Omental fat pad (tissue), 4 donors: ENCODE measurements around the gene PCDHGC3. TPM values are rescaled to one million over a fixed set of nuclear protein-coding genes. Genes with fewer than 3 reads are reported as not detected.

Experiments
- ATAC-seq: fragments of 150-250 bp; one replicate; pipeline ENCODE4 v1.9.1; 2016; ENCODE audit warnings: mild to moderate bottlenecking, moderate library complexity; ENCODE audit not compliant: low FRiP score
- DNase-seq: peaks from one replicate; pipeline ENCODE4 v3.0.0-alpha.2; 2019; ENCODE audit warnings: low spot score
- total RNA-seq, 4 donors: library from RNA; depleted of rRNA; stranded (reverse); fragments of >200 nt; gene quantifications; one replicate each; pipeline ENCODE4 v1.1.0, GENCODE V29; 2016
- TF ChIP-seq, protein P1 (sequence below), 3 donors: fragments of 450-650 bp; IDR thresholded peaks; one replicate each; pipeline ENCODE4 v1.5.1; 2016 to 2017; ENCODE audit warnings: antibody characterized with exemption in 3 of 3, mild to moderate bottlenecking in 3 of 3, moderate library complexity in 2 of 3

The PCDHGC3 gene
- total RNA-seq, 4 donors from 2014 or later = 34.8 to 83.1 (median 41.9) TPM

DNA sequence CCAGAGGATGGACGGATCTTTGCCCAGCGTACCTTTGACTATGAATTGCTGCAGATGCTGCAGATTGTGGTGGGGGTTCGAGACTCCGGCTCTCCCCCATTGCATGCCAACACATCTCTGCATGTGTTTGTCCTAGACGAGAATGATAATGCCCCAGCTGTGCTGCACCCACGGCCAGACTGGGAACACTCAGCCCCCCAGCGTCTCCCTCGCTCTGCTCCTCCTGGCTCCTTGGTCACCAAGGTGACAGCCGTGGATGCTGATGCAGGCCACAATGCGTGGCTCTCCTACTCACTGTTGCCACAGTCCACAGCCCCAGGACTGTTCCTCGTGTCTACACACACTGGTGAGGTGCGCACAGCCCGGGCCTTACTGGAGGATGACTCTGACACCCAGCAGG, 15.0 kb downstream of the PCDHGC3 start:
- TF ChIP-seq, protein P1, sequence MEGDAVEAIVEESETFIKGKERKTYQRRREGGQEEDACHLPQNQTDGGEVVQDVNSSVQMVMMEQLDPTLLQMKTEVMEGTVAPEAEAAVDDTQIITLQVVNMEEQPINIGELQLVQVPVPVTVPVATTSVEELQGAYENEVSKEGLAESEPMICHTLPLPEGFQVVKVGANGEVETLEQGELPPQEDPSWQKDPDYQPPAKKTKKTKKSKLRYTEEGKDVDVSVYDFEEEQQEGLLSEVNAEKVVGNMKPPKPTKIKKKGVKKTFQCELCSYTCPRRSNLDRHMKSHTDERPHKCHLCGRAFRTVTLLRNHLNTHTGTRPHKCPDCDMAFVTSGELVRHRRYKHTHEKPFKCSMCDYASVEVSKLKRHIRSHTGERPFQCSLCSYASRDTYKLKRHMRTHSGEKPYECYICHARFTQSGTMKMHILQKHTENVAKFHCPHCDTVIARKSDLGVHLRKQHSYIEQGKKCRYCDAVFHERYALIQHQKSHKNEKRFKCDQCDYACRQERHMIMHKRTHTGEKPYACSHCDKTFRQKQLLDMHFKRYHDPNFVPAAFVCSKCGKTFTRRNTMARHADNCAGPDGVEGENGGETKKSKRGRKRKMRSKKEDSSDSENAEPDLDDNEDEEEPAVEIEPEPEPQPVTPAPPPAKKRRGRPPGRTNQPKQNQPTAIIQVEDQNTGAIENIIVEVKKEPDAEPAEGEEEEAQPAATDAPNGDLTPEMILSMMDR (IDR thresholded peaks at IDR 0.05) = no peak
- no peak for ATAC-seq

DNA sequence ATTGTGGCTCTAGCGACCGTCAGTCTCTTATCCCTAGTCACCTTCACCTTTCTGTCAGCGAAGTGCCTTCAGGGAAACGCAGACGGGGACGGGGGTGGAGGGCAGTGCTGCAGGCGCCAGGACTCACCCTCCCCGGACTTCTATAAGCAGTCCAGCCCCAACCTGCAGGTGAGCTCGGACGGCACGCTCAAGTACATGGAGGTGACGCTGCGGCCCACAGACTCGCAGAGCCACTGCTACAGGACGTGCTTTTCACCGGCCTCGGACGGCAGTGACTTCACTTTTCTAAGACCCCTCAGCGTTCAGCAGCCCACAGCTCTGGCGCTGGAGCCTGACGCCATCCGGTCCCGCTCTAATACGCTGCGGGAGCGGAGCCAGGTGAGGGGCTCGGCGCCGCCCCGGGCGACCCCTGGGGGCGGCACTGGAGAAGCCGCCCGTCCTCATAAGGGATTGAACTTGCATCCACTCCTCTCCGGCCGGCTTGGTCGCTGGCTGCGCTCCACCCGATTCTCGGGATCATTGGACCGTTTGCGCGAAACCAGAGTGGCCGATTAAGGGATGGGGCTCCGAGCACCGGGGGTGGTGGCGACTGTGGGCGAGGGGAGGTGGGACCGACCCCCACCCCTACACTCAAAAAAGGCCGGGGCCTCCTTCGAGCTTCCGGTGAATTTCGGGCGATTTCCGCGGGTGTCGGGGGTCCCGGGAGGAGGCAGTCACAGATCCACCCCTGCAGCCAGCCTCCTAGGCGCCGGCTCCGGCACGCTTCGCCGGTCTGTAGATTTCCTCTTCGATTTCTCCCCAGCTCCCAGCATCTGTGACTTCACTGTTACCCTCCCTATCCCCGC, 15.8 kb downstream of the PCDHGC3 start:
- TF ChIP-seq, protein P1 (IDR thresholded peaks at IDR 0.05) = no peak
- ATAC-seq (no peak), DNase-seq (no peak)

More for the DNA sequence above, 15.0 kb downstream of the PCDHGC3 start:
- no peak for DNase-seq

DNA sequence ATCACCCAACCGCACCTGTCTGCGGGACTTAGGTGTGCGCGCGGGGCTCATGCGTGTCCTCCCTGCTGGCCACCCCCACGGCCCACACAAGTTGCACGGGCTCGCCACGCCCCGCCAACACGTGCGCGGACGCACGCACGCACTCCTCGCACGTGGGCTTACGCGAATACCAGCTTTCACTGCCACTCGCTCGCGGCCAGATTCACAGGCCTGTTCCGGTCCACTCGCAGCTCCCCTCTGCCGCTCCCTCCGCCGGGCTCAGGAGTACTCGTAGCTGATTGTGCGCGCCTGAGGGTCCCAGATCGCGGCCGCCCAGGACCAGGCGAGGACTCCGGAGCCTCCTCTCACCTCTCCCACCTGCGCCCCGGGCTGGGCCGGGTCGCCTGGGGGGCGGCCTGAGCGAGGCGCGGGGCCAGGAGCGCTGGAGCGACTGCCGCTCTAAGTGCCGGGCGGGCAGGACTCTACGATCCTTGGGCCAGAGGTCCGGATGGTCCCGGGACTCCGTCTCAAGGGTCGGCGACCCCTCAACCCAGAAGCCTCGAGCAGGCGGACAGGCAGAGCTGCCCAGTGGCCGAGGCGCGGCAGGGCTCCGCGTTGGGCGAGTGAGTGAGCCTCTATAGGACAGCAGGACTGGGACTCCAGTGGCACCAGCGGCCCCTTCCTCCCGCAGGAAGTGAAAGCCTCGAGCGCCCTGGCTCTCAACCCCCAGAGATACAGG, 16.6 kb downstream of the PCDHGC3 start:
- no peak for ATAC-seq
- TF ChIP-seq, protein P1 (IDR thresholded peaks at IDR 0.05) = no peak
- no peak for DNase-seq

DNA sequence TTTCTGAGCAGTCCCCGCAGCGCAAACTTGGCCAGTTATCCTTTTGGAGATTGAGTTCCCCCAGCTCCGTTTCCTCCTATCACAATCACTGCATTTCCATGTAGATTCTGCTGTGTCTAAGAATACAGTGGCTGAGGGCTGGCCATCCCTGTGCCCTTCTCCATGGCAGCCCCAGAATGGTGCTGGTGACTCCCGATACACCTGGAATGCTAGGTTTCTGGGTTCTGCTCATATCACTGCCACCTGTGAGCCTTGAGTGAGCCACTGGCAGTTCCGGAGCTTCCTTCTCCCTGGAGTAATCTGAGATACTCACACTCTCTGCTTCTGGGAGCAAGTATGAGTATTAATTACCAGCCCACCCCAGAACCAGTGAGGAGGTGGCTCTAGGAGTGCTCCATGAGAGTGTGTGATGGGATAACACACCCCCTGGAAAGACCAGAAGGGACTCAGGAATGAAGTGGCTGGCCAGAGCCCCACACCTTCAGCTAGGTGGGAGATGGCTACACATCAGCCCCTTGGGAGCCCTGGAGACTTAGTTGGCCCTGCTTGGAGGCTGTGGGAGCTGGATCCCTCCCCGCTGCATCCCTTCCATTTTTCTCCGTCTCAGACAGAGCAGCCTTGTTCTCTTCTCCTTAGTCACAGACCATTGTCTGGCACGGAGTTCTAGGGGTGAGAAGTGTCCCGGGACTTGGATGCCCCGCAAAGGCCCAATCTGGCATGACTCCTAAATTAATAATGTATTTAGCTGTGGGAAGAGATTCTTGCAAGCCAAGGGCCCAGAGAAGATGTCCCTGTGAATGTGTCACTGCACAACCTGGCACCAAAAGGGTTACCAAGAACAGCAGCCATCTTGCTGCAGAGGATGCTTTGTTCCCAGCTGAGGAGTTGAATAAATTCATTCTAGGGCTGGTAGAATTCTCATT, 18.0 kb downstream of the PCDHGC3 start:
- no peak for ATAC-seq
- DNase-seq = no peak
- TF ChIP-seq, protein P1 (IDR thresholded peaks at IDR 0.05) = no peak

DNA sequence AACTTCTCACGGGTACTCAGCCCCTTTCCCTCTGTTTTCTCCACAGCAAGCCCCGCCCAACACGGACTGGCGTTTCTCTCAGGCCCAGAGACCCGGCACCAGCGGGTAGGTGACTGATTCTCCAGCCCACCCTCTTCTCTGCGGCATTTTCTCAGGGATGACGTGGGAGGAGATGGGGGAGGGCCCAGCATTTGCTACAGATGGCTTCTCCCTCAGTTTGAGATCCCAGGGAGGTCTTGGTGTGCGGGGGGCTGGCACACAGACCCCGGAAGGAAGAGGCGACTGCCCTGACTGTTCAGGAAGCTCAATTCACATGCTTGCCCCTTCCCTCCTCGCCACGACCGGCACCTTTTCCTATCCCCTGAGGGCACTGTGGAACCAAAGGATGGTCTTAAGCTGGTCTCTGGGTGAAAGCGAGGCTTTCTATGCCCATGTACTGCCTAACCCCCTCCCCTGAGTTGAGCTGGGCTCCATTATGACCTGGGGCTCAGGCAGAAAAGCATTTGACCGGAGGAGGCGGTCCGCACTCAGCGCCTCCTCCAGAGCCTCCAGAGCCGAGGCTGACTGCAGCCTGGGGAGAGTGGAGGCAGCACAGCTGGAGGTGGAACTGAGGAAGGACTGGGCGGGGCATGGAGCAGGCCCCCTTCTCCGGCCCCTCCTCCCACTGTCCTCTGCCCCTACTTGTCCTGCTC, 19.1 kb downstream of the PCDHGC3 start:
- TF ChIP-seq, protein P1 (IDR thresholded peaks at IDR 0.05) = no peak
- no peak for DNase-seq
- ATAC-seq = no peak

DNA sequence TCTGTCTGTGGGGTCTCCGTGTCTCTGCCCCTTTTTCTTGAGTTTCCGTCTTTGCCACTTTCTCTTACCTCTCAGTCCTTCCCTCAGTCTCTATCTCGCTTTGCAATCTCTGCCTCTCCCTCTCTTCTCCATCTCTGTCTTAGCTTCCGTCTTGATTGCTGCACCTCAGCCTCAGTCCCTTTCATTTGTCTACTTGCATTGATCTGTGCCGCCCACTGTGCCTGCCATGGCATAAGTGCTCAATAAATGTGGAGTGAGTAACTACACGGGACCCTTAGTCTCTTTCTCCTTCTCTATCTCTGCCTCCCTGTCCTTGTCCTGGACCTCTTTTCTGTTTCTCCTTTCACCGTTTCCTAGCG, 19.7 kb downstream of the PCDHGC3 start:
- TF ChIP-seq, protein P1 (IDR thresholded peaks at IDR 0.05) = no peak
- ATAC-seq (no peak), DNase-seq (no peak)
